Mesothelial cell of epicardium (in vitro differentiated cells): ENCODE measurements around the gene ARHGAP4. TPM values are rescaled to one million over a fixed set of nuclear protein-coding genes. Genes with fewer than 3 reads are reported as not detected.

Source experiments
- DNase-seq, 2 experiments: peaks; one replicate each; pipeline ENCODE4 v3.0.0; 2021; ENCODE audit warnings: low spot score in 2 of 2; ENCODE audit not compliant: unreplicated experiment in 2 of 2
- H3K27ac Mint-ChIP-seq: 2 replicates; pipeline ENCODE4 v1.8.0; 2021; ENCODE audit warnings: mixed read lengths
- H3K27me3 Mint-ChIP-seq: 2 replicates; pipeline ENCODE4 v1.8.0; 2021; ENCODE audit warnings: low read depth, mixed read lengths
- H3K36me3 Mint-ChIP-seq: 2 replicates; pipeline ENCODE4 v1.8.0; 2021; ENCODE audit warnings: mixed read lengths
- H3K4me1 Mint-ChIP-seq: 2 replicates; pipeline ENCODE4 v1.8.0; 2021; ENCODE audit warnings: mixed read lengths
- H3K4me3 Mint-ChIP-seq: 2 replicates; pipeline ENCODE4 v1.8.0; 2021; ENCODE audit warnings: mild to moderate bottlenecking, moderate library complexity, mixed read lengths
- H3K9me3 Mint-ChIP-seq: 2 replicates; pipeline ENCODE4 v1.8.0; 2021; ENCODE audit warnings: mixed read lengths
- CTCF ChIP-seq: fragments of 200-600 bp; sonication (generic); IDR thresholded peaks from one replicate; pipeline ENCODE4 v1.5.0; 2021; ENCODE audit warnings: antibody characterized with exemption; ENCODE audit not compliant: unreplicated experiment
- total RNA-seq: library from RNA; stranded (reverse); gene quantifications from 3 replicates; pipeline ENCODE4 v1.2.1, GENCODE V29; 2021

ARHGAP4 gene
- total RNA-seq, 1 donor from 2014 or later: 62.8 TPM

GRCh38 chrX:153926552-153926857, 441 bp upstream of the ARHGAP4 start:
- TF ChIP-seq CTCF: no peak
- no peak for DNase-seq
- Mint-ChIP-seq H3K27ac (peak overlapping the region; percentile 92), H3K27me3 (no peaks in the 10 kb centered on the region), H3K4me3 (peak overlapping the region; percentile 78), H3K4me1 (peaks cover 21% of the 10 kb centered on the region), H3K36me3 (peaks cover 4% of the 10 kb centered on the region), H3K9me3 (no peaks in the 10 kb centered on the region)

- no peak for TF ChIP-seq CTCF
- Mint-ChIP-seq H3K27me3 (no peaks in the 10 kb centered on the region), H3K36me3 (peaks cover 1% of the 10 kb centered on the region), H3K4me3 (peak overlapping the region; percentile 63), H3K9me3 (no peaks in the 10 kb centered on the region), H3K27ac (peak overlapping the region; percentile 90), H3K4me1 (peaks cover 21% of the 10 kb centered on the region)
- no peak for DNase-seq
Observed at GRCh38 chrX:153925387-153925738, 701 bp downstream of the ARHGAP4 start.

GRCh38 chrX:153924149-153924861, 1.8 kb downstream of the ARHGAP4 start:
- DNase-seq: no peak
- no peak for TF ChIP-seq CTCF
- Mint-ChIP-seq H3K4me1 (peaks cover 21% of the 10 kb centered on the region), H3K27ac (peak overlapping the region; percentile 51), H3K27me3 (no peaks in the 10 kb centered on the region), H3K4me3 (peak overlapping the region; percentile 34), H3K9me3 (no peaks in the 10 kb centered on the region), H3K36me3 (peaks cover 1% of the 10 kb centered on the region)

GRCh38 chrX:153922932-153923857, 2.9 kb downstream of the ARHGAP4 start:
- H3K4me3 Mint-ChIP-seq: no peak overlapping the region
- no peaks in the 10 kb centered on the region for H3K27me3 Mint-ChIP-seq
- H3K4me1 Mint-ChIP-seq: peaks cover 18% of the 10 kb centered on the region
- H3K9me3 Mint-ChIP-seq: no peaks in the 10 kb centered on the region
- no peak for TF ChIP-seq CTCF
- no peaks in the 10 kb centered on the region for H3K36me3 Mint-ChIP-seq
- DNase-seq: no peak
- H3K27ac Mint-ChIP-seq: no peak overlapping the region

- no peaks in the 10 kb centered on the region for H3K27me3 Mint-ChIP-seq
- peaks cover 5% of the 10 kb centered on the region for H3K36me3 Mint-ChIP-seq
- no peak for TF ChIP-seq CTCF
- peaks cover 9% of the 10 kb centered on the region for H3K4me1 Mint-ChIP-seq
- no peak overlapping the region for H3K27ac Mint-ChIP-seq
- no peak for DNase-seq
- H3K4me3 Mint-ChIP-seq: no peak overlapping the region
- H3K9me3 Mint-ChIP-seq: no peaks in the 10 kb centered on the region
Observed at GRCh38 chrX:153921511-153922446, 4.3 kb downstream of the ARHGAP4 start.
